ENCODE measurements around the gene PEX6.
A peak's percentile ranks its signal among the peaks of the same experiment; 100 is the strongest.

The PEX6 gene

DNA sequence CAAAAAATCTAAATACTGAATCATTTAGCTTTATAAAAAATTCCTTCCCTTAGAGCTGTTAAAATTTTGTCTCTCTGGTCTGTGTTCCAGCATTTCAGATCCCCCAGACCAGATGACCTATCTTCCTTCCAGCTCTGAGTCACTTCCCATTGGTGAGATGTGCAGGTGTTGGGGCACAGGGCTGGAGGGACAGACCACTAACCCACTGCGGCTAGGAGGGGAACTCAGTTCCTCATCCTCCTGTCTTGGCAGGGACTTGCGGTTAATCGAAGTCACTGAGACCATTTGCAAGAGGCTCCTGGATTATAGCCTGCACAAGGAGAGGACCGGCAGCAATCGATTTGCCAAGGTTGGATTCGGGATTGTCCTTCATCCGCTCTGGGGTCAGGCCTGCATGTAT is 43.7 kb downstream of the PEX6 start:
- DNase-seq (ENCODE audit: low read depth): no peak

DNA sequence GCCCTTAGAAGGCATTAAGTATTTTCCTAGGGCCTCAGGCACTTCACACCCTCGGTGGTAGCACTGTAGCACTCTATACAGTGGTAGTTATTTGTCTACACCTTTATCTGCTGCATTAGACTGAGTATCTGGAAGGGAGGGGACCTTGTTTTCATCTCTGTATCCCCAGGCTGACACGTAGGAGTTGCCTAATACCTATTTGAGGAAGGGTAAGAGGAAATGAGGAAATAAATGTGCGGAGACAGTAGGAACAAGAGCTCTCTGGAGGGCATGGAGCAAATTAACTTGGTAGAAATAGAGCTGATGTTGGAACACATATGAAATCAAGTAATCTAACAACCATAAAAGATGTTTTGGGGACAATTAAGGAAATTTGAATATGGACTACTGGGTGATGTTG is 45.8 kb downstream of the PEX6 start:
- no peak for DNase-seq (ENCODE audit: low read depth)

DNA sequence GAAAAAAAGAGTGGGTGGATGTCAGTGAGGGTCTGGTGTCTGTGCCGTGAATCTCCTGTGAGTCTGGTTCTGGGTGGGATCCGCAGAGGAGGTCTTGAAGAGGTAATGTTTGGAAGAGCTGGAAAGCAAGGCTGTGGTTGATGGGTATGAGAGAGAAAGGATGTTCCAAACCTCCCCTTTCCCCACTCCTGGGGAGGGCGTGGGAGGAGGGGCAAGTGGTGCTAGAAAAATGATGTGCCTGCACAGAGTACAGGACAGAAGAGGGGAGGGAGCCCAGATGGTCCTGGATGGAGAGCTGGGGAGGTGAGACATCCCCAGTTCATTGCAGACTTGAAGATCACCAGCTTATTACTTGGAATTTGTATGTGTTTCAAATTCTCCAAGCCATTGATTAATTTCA is 46.6 kb downstream of the PEX6 start:
- no peak for DNase-seq (ENCODE audit: low read depth)

DNA sequence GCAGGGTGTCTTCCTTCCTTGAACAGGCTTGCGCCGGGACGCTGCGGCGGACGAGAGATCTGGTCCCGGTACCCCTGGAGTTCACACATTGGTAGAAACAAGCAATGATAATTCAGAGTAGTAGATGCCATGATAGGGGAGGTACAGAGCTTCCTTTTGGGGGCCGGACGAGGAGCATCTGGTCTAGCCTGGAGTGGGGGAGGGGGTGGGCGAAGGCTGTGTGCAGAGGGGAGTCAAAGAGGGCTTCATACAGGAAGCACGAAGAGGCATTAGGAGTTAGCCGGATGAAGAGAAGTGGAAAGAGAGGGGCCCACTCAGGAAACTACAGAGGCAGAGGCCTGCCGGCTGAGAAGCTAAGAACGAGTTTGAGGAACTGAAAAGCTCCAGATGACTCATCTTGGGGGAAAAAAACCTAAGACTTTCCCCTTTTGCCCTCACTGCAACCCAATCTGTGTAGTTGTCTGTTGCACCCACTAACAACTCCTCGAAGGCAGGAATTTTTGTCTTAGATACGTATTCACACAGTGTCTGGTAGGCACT is 49.1 kb downstream of the PEX6 start:
- peak; percentile 58 for DNase-seq (ENCODE audit: low read depth)

DNA sequence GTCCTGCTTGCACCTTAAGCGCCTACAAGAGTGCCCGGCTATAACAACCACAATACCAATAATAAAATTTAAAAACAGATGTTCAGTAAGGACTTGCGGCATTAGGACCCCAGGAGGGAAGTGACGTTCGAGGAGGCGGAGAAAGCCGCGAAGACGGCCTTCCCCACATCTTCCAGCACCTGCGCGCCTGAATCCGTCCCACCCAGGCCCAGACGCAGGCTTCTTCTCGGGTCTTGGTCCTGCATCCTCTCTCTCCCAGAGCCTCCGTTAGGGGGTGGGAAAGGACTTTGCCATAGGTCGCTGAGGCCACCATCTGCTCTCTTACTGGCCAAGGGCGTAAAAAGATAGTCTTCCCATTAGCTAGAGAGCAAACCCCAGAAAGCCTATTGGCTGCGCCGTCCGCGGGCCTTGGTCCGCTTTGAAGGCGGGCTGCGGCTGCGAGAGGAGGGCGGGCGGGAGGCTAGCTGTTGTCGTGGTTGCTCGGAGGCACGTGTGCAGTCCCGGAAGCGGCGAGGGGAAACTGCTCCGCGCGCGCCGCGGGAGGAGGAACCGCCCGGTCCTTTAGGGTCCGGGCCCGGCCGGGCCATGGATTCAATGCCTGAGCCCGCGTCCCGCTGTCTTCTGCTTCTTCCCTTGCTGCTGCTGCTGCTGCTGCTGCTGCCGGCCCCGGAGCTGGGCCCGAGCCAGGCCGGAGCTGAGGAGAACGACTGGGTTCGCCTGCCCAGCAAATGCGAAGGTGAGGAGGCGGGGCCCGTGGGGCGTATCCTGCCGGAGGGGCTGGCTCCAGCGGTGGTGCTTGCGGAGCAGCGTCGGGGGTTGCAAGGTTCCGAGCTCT is 49.8 kb downstream of the PEX6 start, which contains the start of gene CNPY3:
Gene CNPY3, plus strand, starts transcription at position 495 of the 835 bp plus-strand sequence. Its CDS starts 91 bp downstream, at position 586.
- peak; percentile 78 for DNase-seq (ENCODE audit: low read depth)

DNA sequence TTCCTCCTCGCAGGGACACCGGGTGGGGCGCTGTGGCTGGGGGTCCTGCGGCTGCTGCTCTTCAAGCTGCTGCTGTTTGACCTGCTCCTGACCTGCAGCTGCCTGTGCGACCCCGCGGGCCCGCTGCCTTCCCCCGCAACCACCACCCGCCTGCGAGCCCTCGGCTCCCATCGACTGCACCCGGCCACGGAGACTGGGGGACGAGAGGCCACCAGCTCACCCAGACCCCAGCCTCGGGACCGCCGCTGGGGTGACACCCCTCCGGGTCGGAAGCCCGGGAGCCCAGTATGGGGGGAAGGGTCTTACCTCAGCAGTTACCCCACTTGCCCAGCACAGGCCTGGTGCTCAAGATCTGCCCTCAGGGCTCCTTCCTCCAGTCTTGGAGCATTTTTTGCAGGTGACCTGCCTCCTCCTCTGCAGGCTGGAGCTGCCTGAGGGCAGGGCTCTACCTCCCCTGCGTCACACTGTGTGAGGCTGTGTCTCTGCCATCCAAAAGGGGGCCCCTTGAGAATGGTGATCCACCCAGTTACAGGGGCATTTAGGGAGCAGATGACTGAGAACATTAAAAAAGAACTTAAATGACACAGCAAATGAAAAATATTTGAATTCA is 53.6 kb downstream of the PEX6 start:
- DNase-seq (ENCODE audit: low read depth): no peak

DNA sequence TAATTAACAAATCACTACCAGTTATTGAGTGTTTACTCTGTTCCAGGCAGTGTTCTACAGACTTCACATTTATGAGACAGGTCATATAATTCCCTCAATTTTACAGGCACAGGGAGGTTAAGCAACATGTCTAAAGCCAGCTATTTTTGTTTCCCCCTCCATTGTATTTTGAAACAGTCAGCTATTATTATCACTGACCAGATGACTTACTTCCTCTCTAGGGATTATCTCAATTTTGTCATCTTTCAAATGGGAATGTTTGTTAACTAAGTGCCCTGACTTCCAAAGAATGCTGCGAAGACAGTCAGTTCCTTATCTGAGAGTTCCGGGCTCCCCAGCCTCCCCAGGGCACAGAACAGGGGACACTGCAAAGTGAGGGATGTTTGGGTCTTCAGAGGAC is 55.3 kb downstream of the PEX6 start:
- DNase-seq (ENCODE audit: low read depth): no peak

DNA sequence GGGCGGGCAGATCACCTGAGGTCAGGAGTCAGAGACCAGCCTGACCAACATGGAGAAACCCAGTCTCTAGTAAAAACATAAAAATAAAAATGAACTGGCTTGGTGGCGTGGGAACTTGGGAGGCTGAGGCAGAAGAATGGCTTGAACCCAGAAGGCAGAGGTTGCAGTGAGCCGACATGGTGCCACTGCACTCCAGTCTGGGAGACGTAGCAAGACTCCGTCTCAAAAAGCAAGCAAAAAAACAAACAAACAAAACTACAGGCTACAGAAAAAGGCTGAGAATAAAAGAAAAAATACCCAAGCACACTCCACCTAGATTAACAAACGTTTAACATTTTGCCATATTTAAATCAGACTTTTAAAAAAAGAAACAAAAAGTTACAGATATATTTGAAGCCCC is 57.2 kb downstream of the PEX6 start:
- DNase-seq (ENCODE audit: low read depth): no peak

DNA sequence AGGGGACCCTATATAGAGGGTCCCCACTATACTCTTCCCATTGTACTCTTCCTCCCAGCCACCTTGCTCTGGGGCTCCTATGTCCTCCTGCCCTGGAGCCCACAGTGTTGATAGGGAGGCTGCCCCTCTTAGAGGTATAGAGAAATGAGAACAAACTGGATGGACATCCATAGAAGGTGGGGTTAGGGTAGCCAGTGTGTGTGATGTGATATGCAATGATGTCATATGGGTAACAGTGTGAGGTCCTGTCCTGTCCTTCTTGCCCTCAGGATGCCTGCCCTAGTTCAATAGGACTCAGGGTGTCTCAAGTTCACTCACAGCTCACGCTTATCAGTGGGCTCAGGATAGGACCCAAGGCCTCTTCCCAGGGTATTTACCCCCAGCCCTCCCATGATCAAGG is 62.7 kb downstream of the PEX6 start:
- DNase-seq (ENCODE audit: low read depth): no peak

DNA sequence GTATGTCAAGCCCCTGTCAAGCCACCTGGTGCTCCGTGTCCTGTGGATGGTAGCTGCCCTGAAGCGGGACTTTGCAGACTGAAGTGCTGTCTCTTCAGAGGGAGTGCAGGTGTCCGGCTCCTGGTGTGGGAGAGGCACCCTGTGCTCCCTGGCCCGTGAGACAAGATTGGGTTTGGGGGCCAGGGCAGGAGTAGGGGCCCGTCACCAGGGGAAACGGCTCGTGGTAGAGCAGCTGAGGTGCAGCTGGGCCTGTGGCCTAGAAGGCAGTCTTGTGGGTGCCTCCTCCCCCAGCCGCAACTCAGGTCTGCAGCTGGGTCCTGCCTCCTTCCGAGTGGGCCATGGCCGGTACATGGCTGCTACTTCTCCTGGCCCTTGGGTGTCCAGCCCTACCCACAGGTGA is 63.2 kb downstream of the PEX6 start, which contains the start of gene PTCRA:
Gene PTCRA, plus strand, starts transcription at position 322 of the 400 bp plus-strand sequence. Its CDS starts 17 bp downstream, at position 339.
- DNase-seq (ENCODE audit: low read depth): no peak

DNA sequence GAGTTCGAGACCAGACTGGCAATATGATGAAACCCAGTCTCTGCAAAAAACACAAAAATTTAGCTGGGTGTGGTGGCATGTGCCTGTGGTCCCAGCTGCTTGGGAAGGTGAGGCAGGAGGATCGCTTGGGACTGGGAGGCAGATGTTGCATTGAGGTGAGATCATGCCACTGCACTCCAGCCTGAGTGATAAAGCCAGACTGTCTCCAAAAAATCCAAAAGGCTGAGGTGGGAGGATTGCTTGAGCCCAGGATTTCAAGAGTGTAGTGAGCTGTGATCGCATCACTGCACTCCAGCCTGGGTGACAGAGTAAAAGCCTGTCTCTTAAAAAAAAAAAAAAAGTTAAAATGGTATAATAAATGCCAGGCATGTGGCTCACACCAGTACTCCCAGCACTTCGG is 64.4 kb downstream of the PEX6 start:
- no peak for DNase-seq (ENCODE audit: low read depth)
